ENCODE data around the gene RNF112. TPM values are rescaled to one million over a fixed set of nuclear protein-coding genes. Genes with fewer than 3 reads are reported as not detected.
A peak's percentile ranks its signal among the peaks of the same experiment; 100 is the strongest.

The RNF112 gene
- total RNA-seq = 1 to 10 TPM in 4 of 6 donors, under 1 TPM in 2; 0.69 to 6.3 (median 2.1) TPM

DNA sequence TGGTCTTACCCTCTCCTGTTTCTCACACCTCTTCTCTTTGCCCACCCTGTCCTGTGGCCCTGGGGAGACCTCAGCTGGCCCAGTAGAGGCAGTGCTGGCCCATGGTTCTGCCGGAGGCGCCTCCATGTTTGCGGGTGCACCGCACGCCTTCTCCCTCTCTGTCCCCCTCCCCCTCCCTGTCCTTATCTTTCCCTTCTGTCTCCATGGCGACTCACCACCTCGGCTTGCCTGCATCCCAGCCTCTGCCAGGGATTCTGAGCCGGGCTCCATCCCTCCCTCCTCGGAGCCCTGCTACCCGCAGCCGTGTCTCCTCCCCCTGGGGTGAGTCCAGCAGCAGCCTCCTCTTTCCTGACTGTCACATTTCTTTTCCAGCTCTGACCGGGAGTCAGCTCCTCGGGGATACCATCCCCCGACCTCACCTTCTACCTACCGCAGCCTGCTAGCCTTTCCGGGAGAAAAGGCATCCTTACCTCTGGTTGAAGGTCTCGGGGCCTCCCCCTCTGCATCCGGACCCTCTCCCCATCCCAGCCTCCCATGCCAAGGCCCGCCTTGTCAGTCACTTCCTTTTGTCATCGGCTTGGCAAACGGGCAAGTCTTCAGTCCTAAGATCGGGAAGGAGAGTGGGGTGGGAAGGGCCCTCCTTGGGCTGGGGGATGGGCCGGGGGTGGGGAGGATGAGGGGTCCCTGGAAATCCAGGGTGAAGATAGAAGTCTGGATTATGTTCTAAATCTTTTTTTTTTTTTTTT is at the start of gene RNF112:
TSS of gene RNF112 (plus strand) at position 358 of the 746 bp plus-strand sequence. CDS start at position 535, 177 bp downstream.
- Histone ChIP-seq H3K4me1 (peaks cover 0 to 7% (median 1%) of the 10 kb centered on the region in 4 donors), H3K4me3 (peak within 1 kb of the TSS in 3 of 4 donors; percentile 26 to 39 (median 33)), H3K36me3 (no peaks in the 10 kb centered on the region), H3K9me3 (no peaks in the 10 kb centered on the region), H3K27ac (no peak within 1 kb of the TSS), H3K27me3 (no peaks in the 10 kb centered on the region)
- 27 to 36% methylated on average over 22 to 23 of the region's 23 CpGs for WGBS, 2 donors
- peak in 1 of 2 donors; percentile 58 for DNase-seq
- peak in 1 of 2 donors; percentile 23 for ATAC-seq (ENCODE audit: low FRiP score in 2 of 2)
- TF ChIP-seq CTCF (IDR thresholded peaks at IDR 0.05) (peak in 1 of 6 experiments; percentile 9), POLR2AphosphoS5 (IDR thresholded peaks at IDR 0.05) (no peak)

DNA sequence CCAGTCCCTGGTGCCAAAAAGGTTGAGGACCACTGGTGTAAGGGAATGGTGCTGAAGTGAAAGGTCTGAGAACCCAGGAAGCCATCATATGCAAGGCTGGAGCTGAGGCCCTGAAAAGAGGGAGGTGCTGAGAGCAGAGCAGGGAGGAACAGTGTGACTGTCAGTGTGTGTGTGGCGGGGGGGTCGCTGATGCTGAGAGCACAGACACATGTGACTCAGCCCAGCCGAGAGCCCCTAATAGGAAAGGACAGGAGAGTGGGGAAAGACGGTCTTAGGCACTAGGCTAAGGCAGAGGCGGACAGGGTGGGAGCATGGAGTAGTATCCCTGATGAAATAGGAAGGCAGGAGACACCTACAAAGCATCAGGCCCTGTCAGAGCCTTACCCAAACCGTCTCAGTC is 49.7 kb upstream of the RNF112 start:
- 81% methylated on average over 6 of the region's 6 CpGs for WGBS, 2 donors
- Histone ChIP-seq H3K27me3 (no peaks in the 10 kb centered on the region), H3K9me3 (no peaks in the 10 kb centered on the region), H3K27ac (no peak overlapping the region), H3K4me3 (no peak overlapping the region), H3K4me1 (peaks cover 11 to 16% (median 13%) of the 10 kb centered on the region in 4 donors), H3K36me3 (peaks cover 0 to 3% (median 0%) of the 10 kb centered on the region in 4 donors)
- TF ChIP-seq EP300 (IDR thresholded peaks at IDR 0.05) = no peak
- no peak for TF ChIP-seq CTCF (IDR thresholded peaks at IDR 0.05)
- no peak for TF ChIP-seq POLR2A (IDR thresholded peaks at IDR 0.05)
- no peak for TF ChIP-seq POLR2AphosphoS5 (IDR thresholded peaks at IDR 0.05)
- DNase-seq = no peak
- no peak for ATAC-seq (ENCODE audit: low FRiP score in 2 of 2)

DNA sequence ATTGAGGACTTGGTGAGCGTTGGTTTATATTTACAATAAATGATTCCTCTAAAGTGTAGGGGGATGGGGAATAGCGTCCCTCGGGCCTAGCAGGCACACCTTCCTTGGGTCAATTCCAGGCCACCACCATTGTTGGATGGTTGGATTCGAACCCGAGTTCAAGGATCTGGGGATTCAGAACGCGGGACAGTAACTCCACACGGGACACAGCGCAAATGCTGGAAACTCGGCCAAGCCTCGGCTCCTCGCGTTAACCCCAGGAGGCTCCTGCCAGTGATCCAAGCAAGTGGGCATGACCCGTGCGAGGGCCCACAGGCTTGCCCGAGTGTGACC is 49.1 kb upstream of the RNF112 start:
- Histone ChIP-seq H3K36me3 (peaks cover 0 to 3% (median 0%) of the 10 kb centered on the region in 4 donors), H3K27ac (peak overlapping the region; percentile 77 to 90 (median 83)), H3K4me1 (peaks cover 11 to 16% (median 13%) of the 10 kb centered on the region in 4 donors), H3K4me3 (peak overlapping the region; percentile 59 to 87 (median 80)), H3K27me3 (no peaks in the 10 kb centered on the region), H3K9me3 (no peaks in the 10 kb centered on the region)
- WGBS, 2 donors = 28 to 31% methylated on average over 11 to 14 of the region's 16 CpGs
- TF ChIP-seq EP300 (IDR thresholded peaks at IDR 0.05) = no peak
- no peak for ATAC-seq (ENCODE audit: low FRiP score in 2 of 2)
- no peak for DNase-seq

GRCh38 chr17:19362277-19363113 is 48.5 kb upstream of the RNF112 start, which contains the start of gene B9D1:
Gene B9D1 (minus strand): TSS chr17:19362723. CDS start chr17:19362569, 154 bp downstream.
- ATAC-seq (ENCODE audit: low FRiP score in 2 of 2) = peak; percentile 96
- H3K9me3 ChIP-seq = no peaks in the 10 kb centered on the region
- H3K27ac ChIP-seq = peak within 1 kb of the TSS; percentile 77 to 90 (median 83)
- TF ChIP-seq POLR2A (IDR thresholded peaks at IDR 0.05) (peak in 1 of 4 donors; percentile 33), CTCF (IDR thresholded peaks at IDR 0.05) (peak; percentile 92 to 100 (median 98)), EP300 (IDR thresholded peaks at IDR 0.05) (no peak), POLR2AphosphoS5 (IDR thresholded peaks at IDR 0.05) (peak; percentile 64)
- H3K4me3 ChIP-seq = peak within 1 kb of the TSS; percentile 59 to 87 (median 80)
- H3K4me1 ChIP-seq = peaks cover 11 to 16% (median 13%) of the 10 kb centered on the region in 4 donors
- WGBS, 2 donors = 0 to 1% methylated on average over 20 to 22 of the region's 83 CpGs
- peak; percentile 94 to 98 for DNase-seq
- H3K27me3 ChIP-seq = no peaks in the 10 kb centered on the region
- H3K36me3 ChIP-seq = peaks cover 0 to under 1% (median 0%) of the 10 kb centered on the region in 4 donors

- Histone ChIP-seq H3K27me3 (no peaks in the 10 kb centered on the region), H3K4me3 (peak overlapping the region in 3 of 4 donors; percentile 59 to 85 (median 76)), H3K36me3 (no peaks in the 10 kb centered on the region), H3K4me1 (peaks cover 11 to 16% (median 13%) of the 10 kb centered on the region in 4 donors), H3K27ac (peak overlapping the region; percentile 77 to 90 (median 83)), H3K9me3 (no peaks in the 10 kb centered on the region)
- 20 to 28% methylated on average over 5 to 14 of the region's 14 CpGs for WGBS, 2 donors
- ATAC-seq (ENCODE audit: low FRiP score in 2 of 2) = no peak
- DNase-seq = no peak
- TF ChIP-seq CTCF (IDR thresholded peaks at IDR 0.05) = peak in 1 of 6 experiments; percentile 4
- TF ChIP-seq EP300 (IDR thresholded peaks at IDR 0.05) = no peak
- TF ChIP-seq POLR2AphosphoS5 (IDR thresholded peaks at IDR 0.05) = no peak
Observed at GRCh38 chr17:19363114-19363438, 48.0 kb upstream of the RNF112 start.

Measured in upper lobe of left lung (tissue), 6 donors.